Dermis microvascular lymphatic vessel endothelial cell (primary cell): ENCODE data around the gene ZCCHC9. TPM values are rescaled to one million over a fixed set of nuclear protein-coding genes. Genes with fewer than 3 reads are reported as not detected.

Experiments used
- DNase-seq, 2 donors: peaks; one replicate each; pipeline versions ENCODE4 v3.0.0 to v3.0.0-alpha.2; 2010; ENCODE audit warnings: low read depth in 2 of 2
- total RNA-seq: library from RNA; depleted of rRNA; stranded (reverse); fragments of >200 nt; gene quantifications from 2 replicates; pipeline ENCODE4 v1.2.1, GENCODE V29; 2014

Gene ZCCHC9
- total RNA-seq, 1 donor from 2014 or later = 13.4 TPM

DNA sequence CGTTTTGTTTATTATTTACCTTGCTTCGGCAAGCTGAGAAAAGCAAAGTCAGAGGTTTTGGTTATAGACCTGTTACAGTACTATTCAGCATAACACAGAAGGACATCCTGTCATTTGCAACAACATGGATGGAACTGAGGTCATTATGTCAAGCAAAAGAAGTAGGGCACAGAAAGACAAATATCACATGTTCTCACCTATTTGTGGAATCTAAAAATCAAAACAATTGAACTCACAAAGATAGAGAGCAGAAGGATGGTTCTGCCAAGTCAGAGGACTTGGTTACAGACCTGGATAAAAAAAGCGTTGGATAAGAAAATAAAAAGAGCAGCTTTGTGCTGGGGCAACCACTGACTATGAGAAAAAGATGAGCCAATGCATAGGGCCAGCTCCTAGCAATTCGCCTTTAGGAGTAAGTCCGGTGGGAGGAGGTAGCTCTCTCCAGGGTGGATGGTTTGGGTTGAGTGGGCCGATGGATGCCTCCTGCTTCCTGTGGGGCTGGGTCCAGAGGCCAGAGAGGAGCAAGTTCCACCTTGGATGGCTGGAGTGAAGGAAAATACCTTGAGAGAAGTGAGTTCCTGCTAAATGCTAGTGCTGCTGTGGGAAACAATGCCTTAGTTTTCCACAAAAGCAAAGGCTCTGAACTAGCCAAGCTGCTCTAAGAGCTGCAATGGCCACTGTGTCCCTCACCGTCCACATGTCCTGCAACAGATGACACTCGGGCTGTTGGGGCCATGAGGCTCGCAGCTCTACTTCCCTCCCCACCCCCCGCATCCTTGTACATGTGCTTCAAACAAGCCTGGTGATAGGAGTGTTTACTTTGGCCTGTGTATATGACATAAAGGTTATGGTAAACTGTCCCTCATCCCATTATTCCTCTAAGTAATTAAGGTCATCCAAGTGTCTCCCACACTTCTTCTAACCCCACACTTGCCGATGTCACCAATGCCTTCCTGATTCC is 54.2 kb downstream of the ZCCHC9 start:
- no peak for DNase-seq

DNA sequence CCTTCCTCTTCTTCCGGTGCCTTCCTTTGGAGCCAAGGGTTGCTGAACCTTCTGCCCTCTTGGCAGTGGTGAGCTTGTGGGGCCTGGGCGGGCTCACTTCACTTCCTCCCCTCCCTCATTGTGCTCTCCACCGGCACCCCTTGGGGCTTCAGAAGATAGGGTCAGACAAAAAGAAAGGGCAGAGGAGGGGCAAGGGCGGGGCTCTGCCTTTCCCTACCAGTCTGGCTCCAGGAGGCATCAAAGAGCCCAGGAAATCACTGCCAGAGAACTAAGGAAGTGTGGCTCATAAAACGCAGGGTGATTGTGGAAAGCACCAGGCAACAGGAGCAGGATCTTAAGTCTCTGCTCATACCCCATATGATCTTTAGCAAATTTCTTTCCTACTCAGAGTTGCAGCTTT is 57.7 kb downstream of the ZCCHC9 start:
- no peak for DNase-seq

DNA sequence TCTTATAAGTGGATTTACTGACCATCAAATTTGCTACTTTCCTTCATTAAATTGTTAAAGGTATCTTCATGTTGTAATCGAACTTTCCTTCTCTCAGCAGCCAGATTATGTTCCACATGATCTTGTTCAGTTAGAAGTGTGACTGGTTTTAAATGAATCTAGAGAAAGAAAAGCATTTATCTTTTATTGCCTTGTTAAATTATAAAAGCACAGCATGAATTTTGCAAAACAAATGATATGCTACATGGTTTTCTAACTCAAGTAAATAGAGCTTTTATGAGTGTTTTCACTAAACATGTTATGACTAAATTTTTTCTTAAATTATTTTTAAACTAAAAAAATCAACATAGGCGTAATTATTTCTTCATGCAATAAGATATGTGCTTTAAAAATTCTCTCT is 58.5 kb downstream of the ZCCHC9 start:
- no peak for DNase-seq

DNA sequence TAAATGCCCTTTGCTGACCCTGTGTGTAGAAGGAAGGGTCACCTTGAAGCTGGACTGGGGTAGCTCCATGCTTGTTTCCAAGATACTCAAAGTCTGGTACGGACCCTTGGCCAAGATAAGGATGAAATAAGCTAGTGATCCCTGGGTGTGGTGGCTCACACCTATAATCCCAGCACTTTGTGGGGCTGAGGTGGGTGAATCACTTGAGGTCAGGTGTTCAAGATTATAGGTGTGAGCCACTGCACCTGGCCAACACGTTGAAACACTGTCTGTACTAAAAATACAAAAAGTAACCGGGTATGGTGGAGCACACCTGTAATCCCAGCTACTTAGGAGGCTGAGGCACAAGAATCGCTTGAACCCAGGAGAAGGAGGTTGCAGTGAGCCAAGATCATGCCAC is 59.3 kb downstream of the ZCCHC9 start:
- DNase-seq = no peak

DNA sequence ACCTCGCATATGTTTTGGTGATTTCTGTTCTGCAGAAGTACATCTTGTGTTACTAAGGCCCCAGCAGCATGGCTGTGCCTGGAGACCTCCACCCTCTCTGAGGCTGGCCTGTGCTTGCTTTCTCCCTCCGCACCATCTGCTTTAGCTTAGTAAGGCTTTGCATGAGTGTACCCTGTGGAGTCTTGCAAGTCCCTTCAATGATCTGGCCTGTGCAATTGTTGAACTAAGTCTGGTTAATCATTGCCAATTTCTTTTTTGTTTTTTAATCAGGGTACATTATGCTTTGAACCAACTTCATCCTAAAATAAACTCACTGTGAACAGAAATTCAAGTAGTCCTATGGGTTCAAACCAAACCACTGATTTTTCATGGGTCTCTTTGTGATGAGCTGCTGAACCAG is 60.2 kb downstream of the ZCCHC9 start:
- DNase-seq = no peak

Other genes with a start within 250 kb of the ZCCHC9 start
- gene CKMT2, start 68.3 kb upstream of the ZCCHC9 start, total RNA-seq = 0.13 and 0.38 TPM in 2 replicates
- not detected in 2 replicates for gene ACOT12, start 92.5 kb downstream of the ZCCHC9 start, total RNA-seq